Hepatocyte (in vitro differentiated cells): ENCODE results near the gene MMRN2.

ENCODE experiments used
- EZH2 ChIP-seq: fragments of 200-600 bp; sonication (generic); IDR thresholded peaks from 2 replicates; pipeline ENCODE4 v1.6.1; 2016; ENCODE audit warnings: antibody characterized with exemption, mild to moderate bottlenecking, borderline replicate concordance
- EZH2phosphoT487 ChIP-seq: fragments of 200-600 bp; sonication (generic); IDR thresholded peaks from one replicate; pipeline ENCODE4 v1.6.1; 2018; ENCODE audit warnings: antibody characterized with exemption, mild to moderate bottlenecking, low read depth, moderate library complexity; ENCODE audit not compliant: unreplicated experiment, severe bottlenecking
- TF ChIP-seq, protein P1 (sequence below): fragments of 200-600 bp; sonication (generic); IDR thresholded peaks from 2 replicates; pipeline ENCODE4 v1.5.1; 2016; ENCODE audit warnings: antibody characterized with exemption, mild to moderate bottlenecking; ENCODE audit not compliant: poor library complexity

DNA sequence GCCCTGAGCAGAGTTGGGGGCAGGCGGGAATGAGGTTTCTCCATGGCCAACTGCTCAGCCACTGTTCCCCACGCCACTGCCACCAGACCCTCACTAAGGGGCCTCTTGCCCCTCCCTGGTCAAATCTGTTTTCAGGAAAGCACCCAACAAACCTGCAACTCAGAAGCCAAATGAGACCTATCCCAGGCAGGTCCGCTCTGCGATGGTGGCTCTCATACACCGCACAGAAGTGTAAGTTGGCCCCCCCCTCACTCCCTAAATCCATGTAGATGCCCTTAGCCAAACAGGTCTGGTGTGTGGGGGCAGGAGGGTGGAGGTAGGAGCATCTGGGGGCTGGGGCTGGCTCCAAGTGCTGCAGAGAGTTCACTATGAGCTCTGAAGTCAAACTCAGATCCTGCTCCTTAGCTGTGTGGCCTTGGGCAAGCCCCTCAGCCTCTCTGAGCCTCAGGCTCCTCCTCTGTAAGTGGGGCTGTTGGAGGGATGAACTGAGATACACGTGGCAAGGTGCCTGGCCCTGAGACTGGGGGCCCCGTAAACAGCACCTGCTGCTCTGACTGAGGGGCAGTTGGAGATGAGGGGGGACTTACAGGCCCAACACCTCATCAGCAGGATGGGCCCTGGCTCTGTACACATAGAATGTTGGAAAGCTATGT, 1.1 kb downstream of the MMRN2 start:
- TF ChIP-seq, protein P1, sequence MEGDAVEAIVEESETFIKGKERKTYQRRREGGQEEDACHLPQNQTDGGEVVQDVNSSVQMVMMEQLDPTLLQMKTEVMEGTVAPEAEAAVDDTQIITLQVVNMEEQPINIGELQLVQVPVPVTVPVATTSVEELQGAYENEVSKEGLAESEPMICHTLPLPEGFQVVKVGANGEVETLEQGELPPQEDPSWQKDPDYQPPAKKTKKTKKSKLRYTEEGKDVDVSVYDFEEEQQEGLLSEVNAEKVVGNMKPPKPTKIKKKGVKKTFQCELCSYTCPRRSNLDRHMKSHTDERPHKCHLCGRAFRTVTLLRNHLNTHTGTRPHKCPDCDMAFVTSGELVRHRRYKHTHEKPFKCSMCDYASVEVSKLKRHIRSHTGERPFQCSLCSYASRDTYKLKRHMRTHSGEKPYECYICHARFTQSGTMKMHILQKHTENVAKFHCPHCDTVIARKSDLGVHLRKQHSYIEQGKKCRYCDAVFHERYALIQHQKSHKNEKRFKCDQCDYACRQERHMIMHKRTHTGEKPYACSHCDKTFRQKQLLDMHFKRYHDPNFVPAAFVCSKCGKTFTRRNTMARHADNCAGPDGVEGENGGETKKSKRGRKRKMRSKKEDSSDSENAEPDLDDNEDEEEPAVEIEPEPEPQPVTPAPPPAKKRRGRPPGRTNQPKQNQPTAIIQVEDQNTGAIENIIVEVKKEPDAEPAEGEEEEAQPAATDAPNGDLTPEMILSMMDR, result no peak
- no peak for TF ChIP-seq EZH2phosphoT487
- no peak for TF ChIP-seq EZH2
